SK-N-SH treated with all-trans-retinoic acid at 6 μM for 48 hours (cell line): Measurements from ENCODE around the gene DHRS7B.

Experiments used
- ATAC-seq: fragments of 200-7000 bp; cut with Tn5 transposase; 3 replicates; pipeline ENCODE4 v1.9.1; 2020; ENCODE audit warnings: mild to moderate bottlenecking, moderate library complexity
- ARNTL ChIP-seq: fragments of 450-650 bp; formaldehyde crosslinking; IDR thresholded peaks from 2 replicates; pipeline ENCODE4 v1.5.0; 2020; ENCODE audit warnings: low read depth, mild to moderate bottlenecking, moderate library complexity, borderline replicate concordance
- BACH2 ChIP-seq: fragments of 250-450 bp; sonication (Bioruptor Pico); IDR thresholded peaks from 2 replicates; pipeline ENCODE4 v1.9.0; 2021; ENCODE audit warnings: mild to moderate bottlenecking, borderline replicate concordance
- CSDC2 ChIP-seq: fragments of 250-450 bp; sonication (Bioruptor Pico); IDR thresholded peaks from 2 replicates; pipeline ENCODE4 v1.5.0; 2020; ENCODE audit warnings: mild to moderate bottlenecking, moderate library complexity
- CSRNP3 ChIP-seq: fragments of 250-450 bp; sonication (Bioruptor Pico); IDR thresholded peaks from 2 replicates; pipeline ENCODE4 v1.5.1; 2021; ENCODE audit warnings: mild to moderate bottlenecking, moderate library complexity
- ESRRG ChIP-seq: fragments of 250-450 bp; sonication (Bioruptor Pico); IDR thresholded peaks from 2 replicates; pipeline ENCODE4 v1.6.1; 2021; ENCODE audit warnings: mild to moderate bottlenecking
- GLIS3 ChIP-seq: fragments of 250-450 bp; sonication (Bioruptor Pico); IDR thresholded peaks from 2 replicates; pipeline ENCODE4 v1.5.0; 2020; ENCODE audit warnings: mild to moderate bottlenecking, moderate library complexity
- OSR1 ChIP-seq: fragments of 250-450 bp; sonication (Bioruptor Pico); IDR thresholded peaks from 2 replicates; pipeline ENCODE4 v1.8.0; 2022; ENCODE audit warnings: moderate library complexity, mild to moderate bottlenecking, inconsistent platforms
- PPARA ChIP-seq: fragments of 250-450 bp; sonication (Bioruptor Pico); IDR thresholded peaks from 2 replicates; pipeline ENCODE4 v1.5.0; 2020; ENCODE audit warnings: mild to moderate bottlenecking, borderline replicate concordance
- TCF4 ChIP-seq: fragments of 250-450 bp; sonication (Bioruptor Pico); IDR thresholded peaks from 2 replicates; pipeline ENCODE4 v1.8.0; 2021; ENCODE audit warnings: mild to moderate bottlenecking, moderate library complexity, borderline replicate concordance
- TOX ChIP-seq: fragments of 250-450 bp; sonication (Bioruptor Pico); IDR thresholded peaks from 2 replicates; pipeline ENCODE4 v1.8.0; 2021; ENCODE audit warnings: mild to moderate bottlenecking, moderate library complexity, borderline replicate concordance
- ZC3H10 ChIP-seq: fragments of 250-450 bp; sonication (Bioruptor Pico); IDR thresholded peaks from 2 replicates; pipeline ENCODE4 v1.5.1; 2021; ENCODE audit warnings: mild to moderate bottlenecking, moderate library complexity
- ZFP3 ChIP-seq: fragments of 250-450 bp; sonication (Bioruptor Pico); IDR thresholded peaks from 2 replicates; pipeline ENCODE4 v1.5.0; 2020; ENCODE audit warnings: mild to moderate bottlenecking, moderate library complexity
- ZNF565 ChIP-seq: fragments of 450-650 bp; formaldehyde crosslinking; conservative IDR thresholded peaks from 2 replicates; pipeline ENCODE4 v1.5.0; 2020; ENCODE audit warnings: low read depth, mild to moderate bottlenecking, moderate library complexity
- ZNF70 ChIP-seq: fragments of 450-650 bp; formaldehyde crosslinking; IDR thresholded peaks from 2 replicates; pipeline ENCODE4 v1.5.0; 2020; ENCODE audit warnings: mild to moderate bottlenecking, moderate library complexity
- TF ChIP-seq, protein P1 (sequence below): fragments of 250-450 bp; sonication (Bioruptor Pico); IDR thresholded peaks from 2 replicates; pipeline ENCODE4 v1.8.0; 2021; ENCODE audit warnings: low read depth, mild to moderate bottlenecking, moderate library complexity, borderline replicate concordance
- TF ChIP-seq, protein P2 (sequence below): fragments of 250-450 bp; sonication (Bioruptor Pico); IDR thresholded peaks from 2 replicates; pipeline ENCODE4 v1.8.0; 2020; ENCODE audit warnings: mild to moderate bottlenecking, moderate library complexity, borderline replicate concordance
- TF ChIP-seq, protein P3 (sequence below): fragments of 250-450 bp; sonication (Bioruptor Pico); IDR thresholded peaks from 2 replicates; pipeline ENCODE4 v1.5.1; 2020; ENCODE audit warnings: low read depth, mild to moderate bottlenecking, moderate library complexity
- TF ChIP-seq, protein P4 (sequence below): fragments of 250-450 bp; sonication (Bioruptor Pico); IDR thresholded peaks from 2 replicates; pipeline ENCODE4 v1.5.0; 2020; ENCODE audit warnings: mild to moderate bottlenecking, moderate library complexity

Gene DHRS7B

GRCh38 chr17:21131137-21131536, 4.4 kb downstream of the DHRS7B start (continued):
- TF ChIP-seq, protein P1, sequence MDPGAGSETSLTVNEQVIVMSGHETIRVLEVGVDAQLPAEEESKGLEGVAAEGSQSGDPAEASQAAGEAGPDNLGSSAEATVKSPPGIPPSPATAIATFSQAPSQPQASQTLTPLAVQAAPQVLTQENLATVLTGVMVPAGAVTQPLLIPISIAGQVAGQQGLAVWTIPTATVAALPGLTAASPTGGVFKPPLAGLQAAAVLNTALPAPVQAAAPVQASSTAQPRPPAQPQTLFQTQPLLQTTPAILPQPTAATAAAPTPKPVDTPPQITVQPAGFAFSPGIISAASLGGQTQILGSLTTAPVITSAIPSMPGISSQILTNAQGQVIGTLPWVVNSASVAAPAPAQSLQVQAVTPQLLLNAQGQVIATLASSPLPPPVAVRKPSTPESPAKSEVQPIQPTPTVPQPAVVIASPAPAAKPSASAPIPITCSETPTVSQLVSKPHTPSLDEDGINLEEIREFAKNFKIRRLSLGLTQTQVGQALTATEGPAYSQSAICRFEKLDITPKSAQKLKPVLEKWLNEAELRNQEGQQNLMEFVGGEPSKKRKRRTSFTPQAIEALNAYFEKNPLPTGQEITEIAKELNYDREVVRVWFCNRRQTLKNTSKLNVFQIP (CRISPR knock-in tag): no peak
- TF ChIP-seq ZNF565 (CRISPR knock-in tag): no peak

DNA sequence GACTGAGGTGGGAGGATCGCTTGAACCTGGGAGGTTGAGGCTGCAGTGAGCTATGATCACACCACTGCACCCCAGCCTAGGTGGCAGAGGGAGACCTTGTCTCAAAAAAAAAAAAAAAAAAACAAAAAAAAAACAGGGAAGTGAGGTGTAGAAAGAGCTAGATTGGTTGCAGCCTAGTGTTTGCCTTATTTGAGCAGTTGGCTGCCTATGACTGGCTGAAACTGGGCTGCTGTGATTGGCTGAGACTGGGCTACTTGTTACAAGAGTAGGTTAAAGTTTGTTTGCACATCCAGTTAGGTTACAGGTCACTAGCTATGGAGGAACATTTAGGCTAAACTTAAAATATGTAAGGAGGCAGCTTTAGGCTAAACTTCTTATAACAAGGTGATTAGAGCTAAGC, 5.7 kb downstream of the DHRS7B start:
- ATAC-seq: no peak
- TF ChIP-seq ZC3H10 (CRISPR knock-in tag): no peak
- TF ChIP-seq BACH2 (CRISPR knock-in tag): no peak
- TF ChIP-seq ZNF565 (CRISPR knock-in tag): no peak
- TF ChIP-seq GLIS3: no peak
- no peak for TF ChIP-seq ARNTL (CRISPR knock-in tag)
- no peak for TF ChIP-seq ZNF70 (CRISPR knock-in tag)
- no peak for TF ChIP-seq TOX (CRISPR knock-in tag)
- TF ChIP-seq, protein P1 (CRISPR knock-in tag): no peak
- TF ChIP-seq ZFP3 (CRISPR knock-in tag): no peak

- TF ChIP-seq CSDC2 (CRISPR knock-in tag) (no peak), GLIS3 (no peak), PPARA (CRISPR knock-in tag) (no peak), ZFP3 (CRISPR knock-in tag) (no peak), TCF4 (CRISPR knock-in tag) (no peak)
- ATAC-seq: no peak
Measured at GRCh38 chr17:21134559-21134958, 7.8 kb downstream of the DHRS7B start.

GRCh38 chr17:21140911-21141310, 14.1 kb downstream of the DHRS7B start:
- ATAC-seq: no peak

More at GRCh38 chr17:21140911-21141310, 14.1 kb downstream of the DHRS7B start:
- TF ChIP-seq, protein P2, sequence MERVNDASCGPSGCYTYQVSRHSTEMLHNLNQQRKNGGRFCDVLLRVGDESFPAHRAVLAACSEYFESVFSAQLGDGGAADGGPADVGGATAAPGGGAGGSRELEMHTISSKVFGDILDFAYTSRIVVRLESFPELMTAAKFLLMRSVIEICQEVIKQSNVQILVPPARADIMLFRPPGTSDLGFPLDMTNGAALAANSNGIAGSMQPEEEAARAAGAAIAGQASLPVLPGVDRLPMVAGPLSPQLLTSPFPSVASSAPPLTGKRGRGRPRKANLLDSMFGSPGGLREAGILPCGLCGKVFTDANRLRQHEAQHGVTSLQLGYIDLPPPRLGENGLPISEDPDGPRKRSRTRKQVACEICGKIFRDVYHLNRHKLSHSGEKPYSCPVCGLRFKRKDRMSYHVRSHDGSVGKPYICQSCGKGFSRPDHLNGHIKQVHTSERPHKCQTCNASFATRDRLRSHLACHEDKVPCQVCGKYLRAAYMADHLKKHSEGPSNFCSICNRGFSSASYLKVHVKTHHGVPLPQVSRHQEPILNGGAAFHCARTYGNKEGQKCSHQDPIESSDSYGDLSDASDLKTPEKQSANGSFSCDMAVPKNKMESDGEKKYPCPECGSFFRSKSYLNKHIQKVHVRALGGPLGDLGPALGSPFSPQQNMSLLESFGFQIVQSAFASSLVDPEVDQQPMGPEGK (CRISPR knock-in tag): no peak
- TF ChIP-seq CSRNP3 (CRISPR knock-in tag) (no peak), PPARA (CRISPR knock-in tag) (no peak), OSR1 (no peak), ZNF565 (CRISPR knock-in tag) (no peak), ESRRG (CRISPR knock-in tag) (no peak)
- TF ChIP-seq, protein P3, sequence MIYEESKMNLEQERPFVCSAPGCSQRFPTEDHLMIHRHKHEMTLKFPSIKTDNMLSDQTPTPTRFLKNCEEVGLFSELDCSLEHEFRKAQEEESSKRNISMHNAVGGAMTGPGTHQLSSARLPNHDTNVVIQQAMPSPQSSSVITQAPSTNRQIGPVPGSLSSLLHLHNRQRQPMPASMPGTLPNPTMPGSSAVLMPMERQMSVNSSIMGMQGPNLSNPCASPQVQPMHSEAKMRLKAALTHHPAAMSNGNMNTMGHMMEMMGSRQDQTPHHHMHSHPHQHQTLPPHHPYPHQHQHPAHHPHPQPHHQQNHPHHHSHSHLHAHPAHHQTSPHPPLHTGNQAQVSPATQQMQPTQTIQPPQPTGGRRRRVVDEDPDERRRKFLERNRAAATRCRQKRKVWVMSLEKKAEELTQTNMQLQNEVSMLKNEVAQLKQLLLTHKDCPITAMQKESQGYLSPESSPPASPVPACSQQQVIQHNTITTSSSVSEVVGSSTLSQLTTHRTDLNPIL (CRISPR knock-in tag): no peak
- TF ChIP-seq, protein P4, sequence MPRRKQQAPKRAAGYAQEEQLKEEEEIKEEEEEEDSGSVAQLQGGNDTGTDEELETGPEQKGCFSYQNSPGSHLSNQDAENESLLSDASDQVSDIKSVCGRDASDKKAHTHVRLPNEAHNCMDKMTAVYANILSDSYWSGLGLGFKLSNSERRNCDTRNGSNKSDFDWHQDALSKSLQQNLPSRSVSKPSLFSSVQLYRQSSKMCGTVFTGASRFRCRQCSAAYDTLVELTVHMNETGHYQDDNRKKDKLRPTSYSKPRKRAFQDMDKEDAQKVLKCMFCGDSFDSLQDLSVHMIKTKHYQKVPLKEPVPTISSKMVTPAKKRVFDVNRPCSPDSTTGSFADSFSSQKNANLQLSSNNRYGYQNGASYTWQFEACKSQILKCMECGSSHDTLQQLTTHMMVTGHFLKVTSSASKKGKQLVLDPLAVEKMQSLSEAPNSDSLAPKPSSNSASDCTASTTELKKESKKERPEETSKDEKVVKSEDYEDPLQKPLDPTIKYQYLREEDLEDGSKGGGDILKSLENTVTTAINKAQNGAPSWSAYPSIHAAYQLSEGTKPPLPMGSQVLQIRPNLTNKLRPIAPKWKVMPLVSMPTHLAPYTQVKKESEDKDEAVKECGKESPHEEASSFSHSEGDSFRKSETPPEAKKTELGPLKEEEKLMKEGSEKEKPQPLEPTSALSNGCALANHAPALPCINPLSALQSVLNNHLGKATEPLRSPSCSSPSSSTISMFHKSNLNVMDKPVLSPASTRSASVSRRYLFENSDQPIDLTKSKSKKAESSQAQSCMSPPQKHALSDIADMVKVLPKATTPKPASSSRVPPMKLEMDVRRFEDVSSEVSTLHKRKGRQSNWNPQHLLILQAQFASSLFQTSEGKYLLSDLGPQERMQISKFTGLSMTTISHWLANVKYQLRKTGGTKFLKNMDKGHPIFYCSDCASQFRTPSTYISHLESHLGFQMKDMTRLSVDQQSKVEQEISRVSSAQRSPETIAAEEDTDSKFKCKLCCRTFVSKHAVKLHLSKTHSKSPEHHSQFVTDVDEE (CRISPR knock-in tag): no peak
